Measurements from ENCODE around the gene CBLIF.

GRCh38 chr11:59822989-59823566 lies 22.2 kb downstream of the CBLIF start:
- TF ChIP-seq POLR2AphosphoS5 (IDR thresholded peaks at IDR 0.05) (no peak), POLR2A (IDR thresholded peaks at IDR 0.05) (no peak)

Measured in breast epithelium (tissue), 3 donors.